ENCODE measurements around the gene DOCK9.

Gene DOCK9

DNA sequence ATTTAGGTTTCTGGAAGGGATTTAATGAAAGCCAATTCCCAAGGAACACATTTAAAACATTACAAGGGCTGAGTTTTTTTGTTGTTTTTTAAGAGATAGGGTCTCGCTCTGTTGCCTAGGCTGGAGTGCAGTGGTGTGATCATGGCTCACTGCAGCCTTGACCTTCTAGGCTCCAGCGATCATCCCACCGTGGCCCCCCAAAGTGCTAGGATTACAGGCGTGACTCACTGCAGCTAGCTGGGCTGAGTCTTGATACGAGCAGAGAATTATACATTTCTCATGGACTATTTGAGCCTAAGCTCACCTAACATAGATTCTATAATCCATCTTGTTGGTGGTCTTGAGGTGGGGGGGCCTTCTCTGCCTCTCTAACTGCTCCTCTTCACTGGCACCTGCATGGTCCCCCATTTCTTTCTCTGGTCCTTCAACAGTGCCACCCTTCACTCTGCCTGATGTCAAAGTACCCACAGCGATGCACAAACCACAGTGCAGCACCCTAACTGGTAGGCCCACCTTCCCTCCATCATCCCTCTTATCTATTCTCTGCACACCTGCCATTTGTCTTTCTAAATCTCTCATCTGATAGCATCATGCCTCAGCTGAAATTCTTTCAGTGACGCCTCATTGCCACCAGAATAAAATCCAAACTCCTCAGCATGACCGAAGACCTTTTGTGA, 37.4 kb downstream of the DOCK9 start:
- DNase-seq (ENCODE audit: extremely low read depth, low read depth): no peak
- TF ChIP-seq CTCF (IDR thresholded peaks at IDR 0.05; ENCODE audit: low read depth, low read length): no peak

- no peak for DNase-seq (ENCODE audit: extremely low read depth, low read depth)
- TF ChIP-seq CTCF (IDR thresholded peaks at IDR 0.05; ENCODE audit: low read depth, low read length): no peak
These were observed 38.1 kb downstream of the DOCK9 start for GRCh38 chr13:98939660-98940191.

DNA sequence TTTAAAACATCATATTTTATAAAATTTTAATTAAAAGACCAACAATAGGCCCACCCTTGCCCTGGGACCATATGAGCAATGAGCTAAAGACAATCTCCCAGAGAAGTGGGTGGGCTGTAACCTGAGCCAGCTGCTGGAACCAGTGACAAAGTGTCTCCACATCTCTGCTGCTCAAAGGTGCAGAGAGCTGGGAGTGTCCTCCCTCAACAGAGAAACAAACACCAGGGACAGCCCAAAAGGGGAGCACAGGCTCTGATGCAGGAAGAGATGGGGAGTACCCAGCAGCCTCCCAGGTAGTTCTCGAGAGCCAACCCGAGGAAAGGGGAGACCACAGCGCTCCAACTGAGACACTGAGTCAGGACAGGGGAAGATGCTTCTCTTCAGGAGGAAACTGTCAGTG, 39.1 kb downstream of the DOCK9 start:
- no peak for TF ChIP-seq CTCF (IDR thresholded peaks at IDR 0.05; ENCODE audit: low read depth, low read length)

DNA sequence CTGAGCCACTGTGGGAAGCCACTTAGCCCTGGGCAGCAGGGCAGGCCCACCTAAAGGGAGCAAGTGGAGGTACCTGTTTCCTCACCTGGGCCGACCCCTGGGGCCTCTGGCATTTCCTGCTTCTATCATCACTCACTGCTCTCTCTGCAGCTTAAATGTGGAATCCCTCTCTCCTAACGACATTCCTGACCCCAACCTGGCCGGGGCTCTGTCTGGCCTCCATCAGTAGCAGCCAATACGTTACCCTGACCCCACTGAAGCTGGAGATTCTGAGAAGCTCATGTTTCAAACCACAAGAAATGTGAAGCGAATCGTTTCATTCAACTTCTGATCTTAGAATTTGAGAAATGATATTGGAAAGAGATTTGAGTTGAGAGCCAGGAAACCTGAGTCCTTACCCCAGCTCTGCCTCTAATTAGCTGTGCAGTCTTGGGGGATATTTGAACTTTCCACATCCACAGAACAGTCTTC, 39.9 kb downstream of the DOCK9 start:
- no peak for DNase-seq (ENCODE audit: extremely low read depth, low read depth)

More for the DNA sequence above, 39.1 kb downstream of the DOCK9 start:
- no peak for DNase-seq (ENCODE audit: extremely low read depth, low read depth)

GRCh38 chr13:98934243-98934642, 43.6 kb downstream of the DOCK9 start:
- no peak for DNase-seq (ENCODE audit: extremely low read depth, low read depth)
- TF ChIP-seq CTCF (IDR thresholded peaks at IDR 0.05; ENCODE audit: low read depth, low read length): no peak

More for the DNA sequence above, 39.9 kb downstream of the DOCK9 start:
- no peak for TF ChIP-seq CTCF (IDR thresholded peaks at IDR 0.05; ENCODE audit: low read depth, low read length)

GRCh38 chr13:98930151-98930591, 47.7 kb downstream of the DOCK9 start:
- no peak for DNase-seq (ENCODE audit: extremely low read depth, low read depth)
- no peak for TF ChIP-seq CTCF (IDR thresholded peaks at IDR 0.05; ENCODE audit: low read depth, low read length)

Measured in AG09319 (cell line).